HFF-Myc (cell line): ENCODE data around the gene PHTF2.

ENCODE experiments used
- DNase-seq: peaks from one replicate; pipeline ENCODE4 v3.0.0-alpha.2; 2011; ENCODE audit warnings: low read depth; ENCODE audit errors: extremely low read depth
- H3K4me3 ChIP-seq: replicated peaks from 2 replicates; pipeline ENCODE4 v1.5.1; 2011; ENCODE audit warnings: low read depth, mild to moderate bottlenecking, control low read depth, low read length
- TF ChIP-seq, protein P1 (sequence below): IDR thresholded peaks from 2 replicates; pipeline ENCODE4 v1.5.1; 2012; ENCODE audit warnings: mild to moderate bottlenecking, low read depth, low read length, control low read depth; ENCODE audit errors: missing control alignments

The PHTF2 gene

DNA sequence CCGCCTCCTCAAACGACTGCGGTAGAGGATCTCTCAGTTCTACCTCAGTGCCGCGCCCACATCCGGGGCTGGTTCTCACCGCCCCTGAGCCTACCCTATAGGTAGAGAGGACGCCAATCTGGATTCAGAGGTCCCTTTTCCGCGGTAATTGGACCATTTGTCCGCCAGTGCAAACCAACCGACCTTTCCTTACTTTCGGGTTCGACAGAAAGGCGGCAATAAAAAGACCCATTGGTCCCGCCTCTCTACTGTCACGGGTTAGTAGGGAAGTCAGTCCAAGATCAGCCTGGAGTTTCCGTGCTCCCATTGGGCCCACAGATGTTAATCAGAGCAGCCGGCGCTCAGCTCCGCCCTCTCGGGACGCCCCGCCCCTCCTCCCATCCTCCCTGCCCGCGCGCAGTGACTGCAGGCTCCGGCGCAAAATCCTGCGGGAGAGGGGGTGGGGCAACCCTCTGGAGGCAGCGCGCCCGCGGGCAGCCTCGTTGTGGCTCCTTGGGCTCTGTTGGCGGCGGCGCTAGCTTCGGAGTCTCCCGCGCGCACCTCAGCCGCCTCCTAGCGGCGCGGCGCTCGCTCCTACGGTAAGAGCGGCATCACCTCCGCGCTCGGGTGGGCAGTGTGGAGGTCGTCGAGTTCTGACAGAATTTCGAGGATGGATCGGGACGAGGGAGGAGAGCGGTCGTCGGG lies at the start of gene PHTF2, which contains the start of gene TMEM60:
TSS of gene PHTF2 (plus strand) at position 380 of the 684 bp plus-strand sequence.
TSS of gene TMEM60 (minus strand) at position 41 of the 684 bp plus-strand sequence. CDS start 4,061 bp downstream, outside the sequence.
- DNase-seq = peak; percentile 99
- TF ChIP-seq, protein P1, sequence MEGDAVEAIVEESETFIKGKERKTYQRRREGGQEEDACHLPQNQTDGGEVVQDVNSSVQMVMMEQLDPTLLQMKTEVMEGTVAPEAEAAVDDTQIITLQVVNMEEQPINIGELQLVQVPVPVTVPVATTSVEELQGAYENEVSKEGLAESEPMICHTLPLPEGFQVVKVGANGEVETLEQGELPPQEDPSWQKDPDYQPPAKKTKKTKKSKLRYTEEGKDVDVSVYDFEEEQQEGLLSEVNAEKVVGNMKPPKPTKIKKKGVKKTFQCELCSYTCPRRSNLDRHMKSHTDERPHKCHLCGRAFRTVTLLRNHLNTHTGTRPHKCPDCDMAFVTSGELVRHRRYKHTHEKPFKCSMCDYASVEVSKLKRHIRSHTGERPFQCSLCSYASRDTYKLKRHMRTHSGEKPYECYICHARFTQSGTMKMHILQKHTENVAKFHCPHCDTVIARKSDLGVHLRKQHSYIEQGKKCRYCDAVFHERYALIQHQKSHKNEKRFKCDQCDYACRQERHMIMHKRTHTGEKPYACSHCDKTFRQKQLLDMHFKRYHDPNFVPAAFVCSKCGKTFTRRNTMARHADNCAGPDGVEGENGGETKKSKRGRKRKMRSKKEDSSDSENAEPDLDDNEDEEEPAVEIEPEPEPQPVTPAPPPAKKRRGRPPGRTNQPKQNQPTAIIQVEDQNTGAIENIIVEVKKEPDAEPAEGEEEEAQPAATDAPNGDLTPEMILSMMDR = peak; percentile 49
- peak within 1 kb of the TSS; percentile 95 for H3K4me3 ChIP-seq

DNA sequence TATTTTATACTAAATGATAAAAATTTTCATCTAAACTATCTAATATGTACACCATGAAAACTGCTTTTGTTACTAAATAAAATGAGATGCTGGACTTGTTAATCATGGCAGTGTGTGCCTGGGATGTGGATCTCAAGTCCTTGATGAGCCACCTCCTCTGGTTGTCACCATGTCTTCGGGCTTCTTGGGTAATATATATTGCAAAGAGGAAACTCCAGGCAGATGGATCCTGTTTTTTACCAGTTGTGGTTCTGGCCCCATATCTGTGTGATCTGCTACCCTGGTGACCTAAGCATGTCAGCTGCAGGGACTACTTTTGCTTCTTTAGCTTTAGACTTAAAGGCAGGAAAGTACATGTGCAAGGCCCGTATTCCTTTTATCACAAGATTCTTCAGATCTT lies 46.6 kb upstream of the PHTF2 start:
- TF ChIP-seq, protein P1 = no peak
- DNase-seq = no peak
- no peak overlapping the region for H3K4me3 ChIP-seq

DNA sequence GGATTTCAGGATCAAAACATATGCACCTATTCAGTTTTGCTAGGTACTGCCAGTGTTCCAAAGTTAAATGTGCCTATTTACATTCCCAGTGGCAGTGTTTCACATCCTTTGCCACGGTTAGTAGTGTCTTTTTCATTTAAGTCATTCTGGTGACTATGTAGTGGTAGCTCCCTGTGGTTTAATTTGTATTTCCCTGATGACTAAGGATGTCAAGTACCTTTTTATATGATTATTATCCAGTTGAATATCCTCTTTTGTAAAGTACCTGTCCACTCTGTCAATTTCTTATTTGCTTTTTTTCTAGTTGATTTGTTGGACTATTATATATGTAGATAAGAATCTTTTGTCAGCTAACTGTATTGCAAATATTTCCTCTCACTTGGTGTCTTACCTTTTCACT lies 45.4 kb upstream of the PHTF2 start:
- DNase-seq = no peak
- H3K4me3 ChIP-seq = no peak overlapping the region
- TF ChIP-seq, protein P1 = no peak

DNA sequence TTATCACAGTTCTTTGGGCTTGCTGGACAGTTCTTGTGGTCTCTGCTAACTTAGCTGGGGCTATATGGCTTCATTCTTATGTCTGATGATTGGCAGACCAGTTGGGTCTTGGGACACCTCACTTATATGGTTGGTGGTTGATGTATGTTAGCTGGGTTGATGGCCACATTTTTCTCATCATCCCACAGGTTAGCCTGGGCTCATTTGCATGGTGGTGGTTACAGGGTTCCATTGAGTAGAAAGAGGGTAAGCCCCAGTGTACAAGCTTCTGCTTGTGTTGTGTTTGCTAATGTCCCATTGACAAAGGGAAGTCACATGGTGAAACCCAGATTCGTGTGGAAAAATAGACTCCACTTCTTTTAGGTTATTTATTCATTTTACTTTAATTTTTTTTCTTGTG lies 41.0 kb upstream of the PHTF2 start:
- no peak for DNase-seq
- TF ChIP-seq, protein P1 = no peak
- no peak overlapping the region for H3K4me3 ChIP-seq

DNA sequence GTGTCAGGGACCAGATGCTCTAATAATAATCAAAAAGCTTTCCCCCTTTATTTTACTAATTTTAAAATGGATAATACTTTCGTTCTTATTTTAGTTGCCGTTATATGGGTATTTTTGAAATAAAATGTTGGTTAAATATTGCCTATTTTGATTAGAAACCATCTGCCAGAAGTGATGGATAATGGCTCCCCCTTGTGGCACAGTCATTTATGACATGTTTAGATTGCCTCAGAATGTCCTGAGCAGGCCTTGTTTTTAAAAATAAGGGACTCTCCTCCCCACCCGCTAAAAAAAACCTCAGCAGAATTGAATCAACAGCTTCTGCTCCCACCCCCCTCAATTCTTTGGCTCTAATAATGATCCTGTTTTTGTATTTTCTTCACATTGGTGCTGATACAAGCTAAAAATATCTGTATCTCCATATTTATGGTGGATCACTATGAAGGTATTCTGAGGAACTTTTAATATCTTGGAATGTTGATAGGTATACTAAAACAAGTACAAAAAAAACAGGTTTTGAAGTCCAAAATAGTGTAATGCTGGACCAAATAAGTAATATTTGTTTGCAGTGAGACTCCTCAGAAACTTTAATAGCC lies 39.2 kb upstream of the PHTF2 start:
- peak; percentile 55 for DNase-seq
- no peak overlapping the region for H3K4me3 ChIP-seq
- TF ChIP-seq, protein P1 = peak; percentile 63

DNA sequence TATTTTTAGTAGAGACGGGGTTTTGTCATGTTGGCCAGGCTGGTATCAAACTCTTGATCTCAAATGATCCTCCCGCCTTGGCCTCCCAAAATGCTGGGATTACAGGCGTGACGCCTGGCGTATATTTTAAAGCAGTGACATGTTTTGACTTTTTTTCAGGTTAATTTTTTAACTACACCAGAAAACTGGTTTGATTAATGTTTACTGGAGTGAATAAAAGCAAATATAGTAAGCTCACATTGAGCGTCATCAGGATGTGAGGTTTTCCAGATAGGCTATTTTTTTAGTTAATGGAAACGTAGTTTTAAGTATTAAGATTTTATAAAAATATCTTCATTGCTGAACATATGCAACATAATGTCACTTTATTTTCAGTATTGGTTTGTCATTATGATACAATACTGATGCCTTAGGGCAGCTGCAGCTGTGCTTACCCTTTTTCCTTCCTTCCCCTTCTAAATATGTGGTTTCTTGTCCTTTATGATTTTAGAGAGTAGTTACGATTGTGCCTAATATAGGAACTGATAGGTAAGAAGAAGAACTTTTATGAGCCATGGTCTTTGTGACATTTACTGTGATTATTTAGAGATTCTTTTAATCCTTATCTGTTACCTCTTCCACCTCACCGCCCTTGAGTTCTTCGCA lies 37.6 kb upstream of the PHTF2 start:
- DNase-seq = no peak
- TF ChIP-seq, protein P1 = no peak
- no peak overlapping the region for H3K4me3 ChIP-seq
